Measurements from ENCODE around the gene PLCL2.

The PLCL2 gene

GRCh38 chr3:16884748-16885592, at the start of gene PLCL2:
TSS of gene PLCL2 (plus strand) at chr3:16884955. CDS start at chr3:16885040, 85 bp downstream.
- DNase-seq: peak; percentile 47

- no peak for DNase-seq
Measured at GRCh38 chr3:16836505-16837237, 48.1 kb upstream of the PLCL2 start.

GRCh38 chr3:16837602-16838001, 47.2 kb upstream of the PLCL2 start:
- DNase-seq: no peak

GRCh38 chr3:16838561-16838960, 46.2 kb upstream of the PLCL2 start:
- no peak for DNase-seq

GRCh38 chr3:16839271-16840100, 45.3 kb upstream of the PLCL2 start:
- DNase-seq: no peak

- DNase-seq: no peak
Measured at GRCh38 chr3:16840101-16840424, 44.7 kb upstream of the PLCL2 start.

GRCh38 chr3:16841041-16841753, 43.6 kb upstream of the PLCL2 start:
- DNase-seq: no peak

GRCh38 chr3:16841904-16842271, 42.9 kb upstream of the PLCL2 start:
- DNase-seq: peak; percentile 77

- peak; percentile 54 for DNase-seq
Measured at GRCh38 chr3:16842272-16843270, 42.2 kb upstream of the PLCL2 start.

GRCh38 chr3:16844222-16844621, 40.5 kb upstream of the PLCL2 start:
- no peak for DNase-seq

- no peak for DNase-seq
Measured at GRCh38 chr3:16844791-16845190, 40.0 kb upstream of the PLCL2 start.

GRCh38 chr3:16846373-16847080, 38.2 kb upstream of the PLCL2 start:
- peak; percentile 77 for DNase-seq

GRCh38 chr3:16848007-16848406, 36.7 kb upstream of the PLCL2 start:
- no peak for DNase-seq

GRCh38 chr3:16849229-16849628, 35.5 kb upstream of the PLCL2 start:
- peak; percentile 89 for DNase-seq

- DNase-seq: peak; percentile 68
Measured at GRCh38 chr3:16849795-16850194, 35.0 kb upstream of the PLCL2 start.

GRCh38 chr3:16855497-16855896, 29.3 kb upstream of the PLCL2 start:
- no peak for DNase-seq

GRCh38 chr3:16860234-16860633, 24.5 kb upstream of the PLCL2 start:
- no peak for DNase-seq

- no peak for DNase-seq
Measured at GRCh38 chr3:16861432-16861831, 23.3 kb upstream of the PLCL2 start.

- DNase-seq: no peak
Measured at GRCh38 chr3:16864610-16865313, 20.0 kb upstream of the PLCL2 start.

- DNase-seq: no peak
Measured at GRCh38 chr3:16865335-16865734, 19.4 kb upstream of the PLCL2 start.

Measured in MV-4-11 (cell line).